Liver (tissue), 9 donors: Measurements from ENCODE around the gene OR2M5. TPM values are rescaled to one million over a fixed set of nuclear protein-coding genes. Genes with fewer than 3 reads are reported as not detected.

Source experiments
- DNase-seq: peaks from one replicate; pipeline ENCODE4 v3.0.0-alpha.2; 2017; ENCODE audit warnings: low spot score
- H3K27ac ChIP-seq, 2 donors: one replicate each; pipeline ENCODE4 v1.7.0; 2013; ENCODE audit warnings: inconsistent platforms in 2 of 2, low read length in 2 of 2, control low read depth in 1 of 2, low read depth in 1 of 2, mild to moderate bottlenecking in 1 of 2
- H3K27me3 ChIP-seq, 4 donors: one replicate each; pipeline versions ENCODE4 v1.6.1 to v1.7.0; 2013; ENCODE audit warnings: low read length in 3 of 4, inconsistent platforms in 1 of 4, mild to moderate bottlenecking in 1 of 4, moderate library complexity in 1 of 4; ENCODE audit not compliant: control insufficient read depth in 4 of 4, insufficient read depth in 4 of 4
- H3K36me3 ChIP-seq, 4 donors: one replicate each; pipeline versions ENCODE4 v1.6.1 to v1.7.0; 2013; ENCODE audit warnings: low read length in 3 of 4, mild to moderate bottlenecking in 3 of 4, low read depth in 1 of 4, moderate library complexity in 1 of 4; ENCODE audit not compliant: control insufficient read depth in 4 of 4, insufficient read depth in 3 of 4
- H3K4me1 ChIP-seq, 4 donors: one replicate each; pipeline versions ENCODE4 v1.6.1 to v1.7.0; 2013; ENCODE audit warnings: low read length in 3 of 4, mild to moderate bottlenecking in 3 of 4, moderate library complexity in 1 of 4; ENCODE audit not compliant: control insufficient read depth in 4 of 4, insufficient read depth in 4 of 4
- H3K4me3 ChIP-seq, 3 donors: one replicate each; pipeline versions ENCODE4 v1.6.1 to v1.7.0; 2013; ENCODE audit warnings: low read length in 3 of 3, control low read depth in 1 of 3, low read depth in 1 of 3, mild to moderate bottlenecking in 1 of 3
- H3K9ac ChIP-seq, 2 donors: one replicate each; pipeline ENCODE4 v1.7.0; 2013; ENCODE audit warnings: low read length in 2 of 2, mild to moderate bottlenecking in 2 of 2, moderate library complexity in 2 of 2, control low read depth in 1 of 2, low read depth in 1 of 2
- H3K9me3 ChIP-seq, 4 donors: one replicate each; pipeline versions ENCODE4 v1.6.1 to v1.7.0; 2013; ENCODE audit warnings: low read length in 3 of 4; ENCODE audit not compliant: control insufficient read depth in 4 of 4
- EGR1 ChIP-seq, 2 donors: IDR thresholded peaks; 2 replicates each; pipeline ENCODE4 v1.6.1; 2016 to 2018; ENCODE audit warnings: antibody characterized with exemption in 2 of 2, low read depth in 2 of 2
- FOXA1 ChIP-seq: IDR thresholded peaks from 2 replicates; pipeline ENCODE4 v1.6.1; 2016; ENCODE audit warnings: antibody characterized with exemption
- FOXA2 ChIP-seq: IDR thresholded peaks from 2 replicates; pipeline ENCODE4 v1.6.1; 2016; ENCODE audit warnings: antibody characterized with exemption
- GABPA ChIP-seq, 2 donors: IDR thresholded peaks in 1 of 2; conservative IDR thresholded peaks in 1 of 2; 2 replicates each; pipeline ENCODE4 v1.6.1; 2016; ENCODE audit warnings: antibody characterized with exemption in 2 of 2, mild to moderate bottlenecking in 1 of 2, moderate library complexity in 1 of 2
- HNF4A ChIP-seq, 2 donors: conservative IDR thresholded peaks; 2 replicates each; pipeline ENCODE4 v1.6.1; 2016; ENCODE audit warnings: antibody characterized with exemption in 2 of 2, mild to moderate bottlenecking in 2 of 2
- HNF4G ChIP-seq: IDR thresholded peaks from 2 replicates; pipeline ENCODE4 v1.6.1; 2016; ENCODE audit warnings: antibody characterized with exemption
- JUND ChIP-seq, 2 donors: IDR thresholded peaks; 2 replicates each; pipeline ENCODE4 v1.6.1; 2016; ENCODE audit warnings: antibody characterized with exemption in 2 of 2
- NR2F2 ChIP-seq: IDR thresholded peaks from 2 replicates; pipeline ENCODE4 v1.6.1; 2016; ENCODE audit warnings: antibody characterized with exemption
- RAD21 ChIP-seq, 2 donors: IDR thresholded peaks; 2 replicates each; pipeline ENCODE4 v1.6.1; 2016; ENCODE audit warnings: antibody characterized with exemption in 2 of 2, mild to moderate bottlenecking in 2 of 2
- RXRA ChIP-seq, 2 donors: IDR thresholded peaks; 2 replicates each; pipeline ENCODE4 v1.6.1; 2017 to 2018; ENCODE audit warnings: antibody characterized with exemption in 2 of 2, mild to moderate bottlenecking in 1 of 2
- SP1 ChIP-seq: IDR thresholded peaks from 2 replicates; pipeline ENCODE4 v1.6.1; 2018; ENCODE audit warnings: antibody characterized with exemption, mild to moderate bottlenecking
- TAF1 ChIP-seq: conservative IDR thresholded peaks from 2 replicates; pipeline ENCODE4 v1.6.1; 2016; ENCODE audit warnings: antibody characterized with exemption, mild to moderate bottlenecking
- YY1 ChIP-seq: IDR thresholded peaks from 2 replicates; pipeline ENCODE4 v1.6.1; 2016; ENCODE audit warnings: antibody characterized with exemption, mild to moderate bottlenecking
- WGBS: extraction: QIAGEN DNeasy Blood & Tissue Kit; methylation state at CpG from one replicate; pipeline ENCODE4 v1.1.7; 2013; 5-methylcytosine and 5-hydroxymethylcytosine counted together
- polyA plus RNA-seq, 2 donors: library from polyadenylated mRNA; stranded (reverse) in 1 of 2; unstranded in 1 of 2; fragments of 200-250 nt in 1 of 2; fragments of >200 nt in 1 of 2; fragmentation: Nextera tagmentation in 1 of 2; extraction: Ambion mirVana in 1 of 2; gene quantifications; one replicate each; pipeline versions ENCODE4 v1.2.1 to v1.2.3, GENCODE V29; 2013 to 2015
- total RNA-seq, 2 donors: library from RNA; depleted of rRNA; stranded (reverse); fragments of >200 nt; gene quantifications; one replicate each; pipeline ENCODE4 v1.2.3, GENCODE V29; 2014
- TF ChIP-seq, protein P1 (sequence below): IDR thresholded peaks from 2 replicates; pipeline ENCODE4 v1.6.1; 2016; ENCODE audit warnings: antibody characterized with exemption, mild to moderate bottlenecking
- TF ChIP-seq, protein P2 (sequence below): IDR thresholded peaks from 2 replicates; pipeline ENCODE4 v1.6.1; 2016; ENCODE audit warnings: antibody characterized with exemption
- TF ChIP-seq, protein P3 (sequence below): fragments of 150-350 bp; IDR thresholded peaks from 2 replicates; pipeline ENCODE4 v1.5.1; 2017; ENCODE audit warnings: improper control_type of control experiment, low read depth, low read length; ENCODE audit not compliant: missing input control
- TF ChIP-seq, protein P4 (sequence below): IDR thresholded peaks from 2 replicates; pipeline ENCODE4 v1.6.1; 2016; ENCODE audit warnings: antibody characterized with exemption
- donor health status: healthy.
- donor health status: healthy.
- donor health status: healthy.
- donor health status: healthy.
- donor health status: healthy.

OR2M5 gene
- total and polyA plus RNA-seq, 4 donors, result not detected

DNA sequence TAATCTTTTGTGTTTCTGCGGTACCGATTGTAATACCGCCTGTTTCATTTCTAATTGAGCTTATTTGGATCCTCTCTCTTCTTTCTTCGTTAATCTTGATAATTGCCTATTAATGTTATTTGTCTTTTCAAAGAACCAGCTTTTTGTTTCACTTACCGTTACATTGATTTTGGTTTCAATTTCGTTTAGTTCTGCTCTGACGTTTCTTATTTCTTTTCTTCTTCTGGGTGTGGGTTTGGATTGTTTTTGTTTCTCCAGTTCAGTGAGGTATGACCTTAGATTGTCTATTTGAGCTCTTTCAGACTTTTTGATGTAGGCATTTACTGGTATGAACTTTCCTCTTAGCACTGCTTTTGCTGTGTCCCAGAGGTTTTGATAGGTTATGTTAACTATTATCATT, 39.0 kb downstream of the OR2M5 start (continued):
- TF ChIP-seq, protein P1, sequence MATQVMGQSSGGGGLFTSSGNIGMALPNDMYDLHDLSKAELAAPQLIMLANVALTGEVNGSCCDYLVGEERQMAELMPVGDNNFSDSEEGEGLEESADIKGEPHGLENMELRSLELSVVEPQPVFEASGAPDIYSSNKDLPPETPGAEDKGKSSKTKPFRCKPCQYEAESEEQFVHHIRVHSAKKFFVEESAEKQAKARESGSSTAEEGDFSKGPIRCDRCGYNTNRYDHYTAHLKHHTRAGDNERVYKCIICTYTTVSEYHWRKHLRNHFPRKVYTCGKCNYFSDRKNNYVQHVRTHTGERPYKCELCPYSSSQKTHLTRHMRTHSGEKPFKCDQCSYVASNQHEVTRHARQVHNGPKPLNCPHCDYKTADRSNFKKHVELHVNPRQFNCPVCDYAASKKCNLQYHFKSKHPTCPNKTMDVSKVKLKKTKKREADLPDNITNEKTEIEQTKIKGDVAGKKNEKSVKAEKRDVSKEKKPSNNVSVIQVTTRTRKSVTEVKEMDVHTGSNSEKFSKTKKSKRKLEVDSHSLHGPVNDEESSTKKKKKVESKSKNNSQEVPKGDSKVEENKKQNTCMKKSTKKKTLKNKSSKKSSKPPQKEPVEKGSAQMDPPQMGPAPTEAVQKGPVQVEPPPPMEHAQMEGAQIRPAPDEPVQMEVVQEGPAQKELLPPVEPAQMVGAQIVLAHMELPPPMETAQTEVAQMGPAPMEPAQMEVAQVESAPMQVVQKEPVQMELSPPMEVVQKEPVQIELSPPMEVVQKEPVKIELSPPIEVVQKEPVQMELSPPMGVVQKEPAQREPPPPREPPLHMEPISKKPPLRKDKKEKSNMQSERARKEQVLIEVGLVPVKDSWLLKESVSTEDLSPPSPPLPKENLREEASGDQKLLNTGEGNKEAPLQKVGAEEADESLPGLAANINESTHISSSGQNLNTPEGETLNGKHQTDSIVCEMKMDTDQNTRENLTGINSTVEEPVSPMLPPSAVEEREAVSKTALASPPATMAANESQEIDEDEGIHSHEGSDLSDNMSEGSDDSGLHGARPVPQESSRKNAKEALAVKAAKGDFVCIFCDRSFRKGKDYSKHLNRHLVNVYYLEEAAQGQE, result no peak
- TF ChIP-seq YY1 (no peak), FOXA2 (no peak), SP1 (no peak)

DNA sequence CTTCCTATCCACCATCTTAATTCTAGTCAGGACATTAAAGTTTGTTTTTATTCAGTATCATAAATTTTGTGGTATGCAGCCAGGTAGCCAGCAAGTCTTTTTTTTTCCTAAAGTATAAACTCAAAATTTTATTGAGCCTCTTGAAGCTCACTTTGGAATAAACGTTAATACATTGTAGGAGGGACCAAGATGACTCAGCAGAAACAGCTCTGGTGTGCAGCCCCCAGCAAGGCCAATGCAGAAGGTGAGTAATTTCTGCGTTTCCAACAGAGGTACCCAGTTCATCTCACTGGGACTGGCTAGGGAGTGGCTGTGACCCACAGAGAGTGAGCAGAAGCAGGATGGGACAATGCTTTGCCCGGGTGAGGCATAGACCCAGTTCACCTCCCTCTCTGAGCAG, 42.4 kb downstream of the OR2M5 start:
- TF ChIP-seq NR2F2 (no peak), RAD21 (IDR thresholded peaks at IDR 0.05) (no peak), JUND (IDR thresholded peaks at IDR 0.05) (no peak), EGR1 (IDR thresholded peaks at IDR 0.05; ENCODE audit: low read depth in 2 of 2) (no peak), TAF1 (no peak)
- TF ChIP-seq, protein P2, sequence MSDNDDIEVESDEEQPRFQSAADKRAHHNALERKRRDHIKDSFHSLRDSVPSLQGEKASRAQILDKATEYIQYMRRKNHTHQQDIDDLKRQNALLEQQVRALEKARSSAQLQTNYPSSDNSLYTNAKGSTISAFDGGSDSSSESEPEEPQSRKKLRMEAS, result no peak
- Histone ChIP-seq H3K4me1 (no peaks in the 10 kb centered on the region), H3K9me3 (peaks cover 0 to 5% (median under 1%) of the 10 kb centered on the region in 4 donors), H3K27me3 (peaks cover 0 to 3% (median 0%) of the 10 kb centered on the region in 4 donors), H3K27ac (no peak overlapping the region), H3K9ac (no peak overlapping the region), H3K36me3 (no peaks in the 10 kb centered on the region), H3K4me3 (no peak overlapping the region)
- 54% methylated on average over 3 of the region's 3 CpGs for WGBS
- DNase-seq, result no peak

DNA sequence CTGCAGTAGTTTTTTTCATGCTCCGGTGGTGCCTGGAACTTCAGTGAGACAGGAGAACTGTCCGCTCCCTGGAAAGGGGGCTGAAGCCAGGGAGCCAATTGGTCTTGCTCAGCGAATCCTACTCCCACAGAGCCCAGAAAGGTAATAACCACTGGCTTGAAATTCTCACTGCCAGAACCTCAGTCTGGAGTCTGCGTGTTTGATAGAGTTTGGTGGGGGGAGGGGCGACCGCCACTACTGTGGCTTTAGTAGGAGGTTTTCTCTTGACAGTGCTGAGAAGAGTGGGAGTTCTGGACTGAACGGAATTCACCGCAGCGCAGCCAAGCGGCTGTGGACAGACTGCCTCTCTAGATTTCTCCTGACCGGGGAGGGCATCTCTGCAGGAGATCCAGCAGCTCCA, 44.1 kb downstream of the OR2M5 start:
- H3K27ac ChIP-seq, result no peak overlapping the region
- no peak for DNase-seq
- no peak overlapping the region for H3K9ac ChIP-seq
- no peak for TF ChIP-seq JUND (IDR thresholded peaks at IDR 0.05)
- no peak for TF ChIP-seq FOXA2
- TF ChIP-seq, protein P3, sequence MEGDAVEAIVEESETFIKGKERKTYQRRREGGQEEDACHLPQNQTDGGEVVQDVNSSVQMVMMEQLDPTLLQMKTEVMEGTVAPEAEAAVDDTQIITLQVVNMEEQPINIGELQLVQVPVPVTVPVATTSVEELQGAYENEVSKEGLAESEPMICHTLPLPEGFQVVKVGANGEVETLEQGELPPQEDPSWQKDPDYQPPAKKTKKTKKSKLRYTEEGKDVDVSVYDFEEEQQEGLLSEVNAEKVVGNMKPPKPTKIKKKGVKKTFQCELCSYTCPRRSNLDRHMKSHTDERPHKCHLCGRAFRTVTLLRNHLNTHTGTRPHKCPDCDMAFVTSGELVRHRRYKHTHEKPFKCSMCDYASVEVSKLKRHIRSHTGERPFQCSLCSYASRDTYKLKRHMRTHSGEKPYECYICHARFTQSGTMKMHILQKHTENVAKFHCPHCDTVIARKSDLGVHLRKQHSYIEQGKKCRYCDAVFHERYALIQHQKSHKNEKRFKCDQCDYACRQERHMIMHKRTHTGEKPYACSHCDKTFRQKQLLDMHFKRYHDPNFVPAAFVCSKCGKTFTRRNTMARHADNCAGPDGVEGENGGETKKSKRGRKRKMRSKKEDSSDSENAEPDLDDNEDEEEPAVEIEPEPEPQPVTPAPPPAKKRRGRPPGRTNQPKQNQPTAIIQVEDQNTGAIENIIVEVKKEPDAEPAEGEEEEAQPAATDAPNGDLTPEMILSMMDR, result no peak
- no peak for TF ChIP-seq HNF4A (conservative IDR thresholded peaks at IDR 0.05)
- no peak for TF ChIP-seq GABPA (IDR thresholded peaks at IDR 0.05 in 1 of 2, conservative IDR thresholded peaks at IDR 0.05 in 1 of 2)
- TF ChIP-seq EGR1 (IDR thresholded peaks at IDR 0.05; ENCODE audit: low read depth in 2 of 2), result no peak
- no peak for TF ChIP-seq YY1
- TF ChIP-seq RXRA (IDR thresholded peaks at IDR 0.05), result no peak
- no peak for TF ChIP-seq FOXA1
- TF ChIP-seq HNF4G, result no peak
- TF ChIP-seq, protein P4, sequence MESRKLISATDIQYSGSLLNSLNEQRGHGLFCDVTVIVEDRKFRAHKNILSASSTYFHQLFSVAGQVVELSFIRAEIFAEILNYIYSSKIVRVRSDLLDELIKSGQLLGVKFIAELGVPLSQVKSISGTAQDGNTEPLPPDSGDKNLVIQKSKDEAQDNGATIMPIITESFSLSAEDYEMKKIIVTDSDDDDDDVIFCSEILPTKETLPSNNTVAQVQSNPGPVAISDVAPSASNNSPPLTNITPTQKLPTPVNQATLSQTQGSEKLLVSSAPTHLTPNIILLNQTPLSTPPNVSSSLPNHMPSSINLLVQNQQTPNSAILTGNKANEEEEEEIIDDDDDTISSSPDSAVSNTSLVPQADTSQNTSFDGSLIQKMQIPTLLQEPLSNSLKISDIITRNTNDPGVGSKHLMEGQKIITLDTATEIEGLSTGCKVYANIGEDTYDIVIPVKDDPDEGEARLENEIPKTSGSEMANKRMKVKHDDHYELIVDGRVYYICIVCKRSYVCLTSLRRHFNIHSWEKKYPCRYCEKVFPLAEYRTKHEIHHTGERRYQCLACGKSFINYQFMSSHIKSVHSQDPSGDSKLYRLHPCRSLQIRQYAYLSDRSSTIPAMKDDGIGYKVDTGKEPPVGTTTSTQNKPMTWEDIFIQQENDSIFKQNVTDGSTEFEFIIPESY, result no peak
- TF ChIP-seq, protein P2, result no peak
- H3K4me3 ChIP-seq, result no peak overlapping the region
- peaks cover 0 to 5% (median under 1%) of the 10 kb centered on the region in 4 donors for H3K9me3 ChIP-seq
- H3K36me3 ChIP-seq, result no peaks in the 10 kb centered on the region
- 59% methylated on average over 11 of the region's 11 CpGs for WGBS
- no peaks in the 10 kb centered on the region for H3K27me3 ChIP-seq
- H3K4me1 ChIP-seq, result no peaks in the 10 kb centered on the region
